ENCODE results near the gene POLR1G.

DNA sequence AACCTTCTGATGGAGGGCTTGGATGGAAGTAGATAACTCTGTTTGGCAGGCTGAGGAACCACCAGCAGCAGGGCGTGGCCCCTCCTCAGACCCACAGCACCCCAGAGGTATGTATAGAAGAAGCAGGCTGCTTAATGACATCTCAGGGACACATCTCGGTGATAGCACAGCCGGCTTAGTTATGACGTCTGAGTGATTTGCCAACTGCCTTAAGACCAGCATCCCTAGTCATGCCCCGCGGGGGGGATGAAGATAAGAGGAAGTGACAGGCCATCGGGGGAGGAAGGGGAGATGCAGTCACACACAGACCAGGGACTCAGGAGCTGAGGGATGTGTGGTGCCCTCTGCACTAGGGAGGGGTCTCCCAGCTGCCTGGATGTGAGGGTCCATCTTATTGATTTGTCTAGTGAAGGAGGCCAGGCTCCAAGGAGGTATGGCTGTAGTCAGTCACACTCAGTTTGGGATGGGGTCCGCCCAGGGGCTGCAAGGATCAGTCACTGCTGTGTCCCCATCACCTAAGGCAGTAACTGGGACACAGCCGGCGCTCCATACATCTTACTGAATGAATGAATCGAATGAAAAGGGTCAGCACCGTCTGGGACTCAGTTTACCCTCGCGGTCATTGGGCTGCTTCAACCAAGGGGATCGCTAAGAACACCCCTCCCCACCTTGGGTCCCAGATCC, 36.5 kb downstream of the POLR1G start:
- TF ChIP-seq, protein P1, sequence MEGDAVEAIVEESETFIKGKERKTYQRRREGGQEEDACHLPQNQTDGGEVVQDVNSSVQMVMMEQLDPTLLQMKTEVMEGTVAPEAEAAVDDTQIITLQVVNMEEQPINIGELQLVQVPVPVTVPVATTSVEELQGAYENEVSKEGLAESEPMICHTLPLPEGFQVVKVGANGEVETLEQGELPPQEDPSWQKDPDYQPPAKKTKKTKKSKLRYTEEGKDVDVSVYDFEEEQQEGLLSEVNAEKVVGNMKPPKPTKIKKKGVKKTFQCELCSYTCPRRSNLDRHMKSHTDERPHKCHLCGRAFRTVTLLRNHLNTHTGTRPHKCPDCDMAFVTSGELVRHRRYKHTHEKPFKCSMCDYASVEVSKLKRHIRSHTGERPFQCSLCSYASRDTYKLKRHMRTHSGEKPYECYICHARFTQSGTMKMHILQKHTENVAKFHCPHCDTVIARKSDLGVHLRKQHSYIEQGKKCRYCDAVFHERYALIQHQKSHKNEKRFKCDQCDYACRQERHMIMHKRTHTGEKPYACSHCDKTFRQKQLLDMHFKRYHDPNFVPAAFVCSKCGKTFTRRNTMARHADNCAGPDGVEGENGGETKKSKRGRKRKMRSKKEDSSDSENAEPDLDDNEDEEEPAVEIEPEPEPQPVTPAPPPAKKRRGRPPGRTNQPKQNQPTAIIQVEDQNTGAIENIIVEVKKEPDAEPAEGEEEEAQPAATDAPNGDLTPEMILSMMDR (IDR thresholded peaks at IDR 0.05), result no peak
- TF ChIP-seq POLR2A (IDR thresholded peaks at IDR 0.05), result no peak

All from lower leg skin (tissue), 3 donors.